Neural cell (in vitro differentiated cells): ENCODE data around the gene TEDC2. TPM values are rescaled to one million over a fixed set of nuclear protein-coding genes. Genes with fewer than 3 reads are reported as not detected.

Source experiments
- H2AFZ ChIP-seq: fragments of 200-600, 300-800 bp; sonication (generic), shearing (Covaris generic); 2 replicates; pipeline ENCODE4 v1.6.0; 2014; ENCODE audit warnings: low read depth, mild to moderate bottlenecking, antibody characterized with exemption, low read length, moderate library complexity
- H3F3A ChIP-seq: fragments of 200-600 bp; shearing (Covaris generic); 2 replicates; pipeline ENCODE4 v1.6.1; 2016; ENCODE audit warnings: mild to moderate bottlenecking, moderate library complexity, mixed read lengths, antibody characterized with exemption, low read length; ENCODE audit not compliant: insufficient read depth, poor library complexity, severe bottlenecking
- H3K27ac ChIP-seq: fragments of 200-600, 300-800 bp; sonication (generic), shearing (Covaris generic); 2 replicates; pipeline ENCODE4 v1.5.1; 2014; ENCODE audit warnings: mild to moderate bottlenecking, low read length, moderate library complexity
- H3K27me3 ChIP-seq: fragments of 300-800, 200-600 bp; sonication (generic), shearing (Covaris generic); 2 replicates; pipeline ENCODE4 v1.6.0; 2014; ENCODE audit warnings: mild to moderate bottlenecking, low read depth, low read length, moderate library complexity; ENCODE audit not compliant: insufficient read depth
- H3K36me3 ChIP-seq: fragments of 300-800, 200-600 bp; sonication (generic), shearing (Covaris generic); 2 replicates; pipeline ENCODE4 v1.5.1; 2014; ENCODE audit warnings: mild to moderate bottlenecking, antibody characterized with exemption, low read length, moderate library complexity; ENCODE audit not compliant: insufficient read depth
- H3K4me2 ChIP-seq: fragments of 300-800, 200-600 bp; sonication (generic), shearing (Covaris generic); 2 replicates; pipeline ENCODE4 v1.6.0; 2014; ENCODE audit warnings: mild to moderate bottlenecking, low read length
- H3K4me3 ChIP-seq: fragments of 300-800, 200-600 bp; sonication (generic), shearing (Covaris generic); 2 replicates; pipeline ENCODE4 v1.5.1; 2014; ENCODE audit warnings: mild to moderate bottlenecking, low read length, moderate library complexity
- H3K79me2 ChIP-seq: fragments of 200-600 bp; shearing (Covaris generic); replicated peaks from 2 replicates; pipeline ENCODE4 v1.6.0; 2014; ENCODE audit warnings: mild to moderate bottlenecking, low read length, moderate library complexity; ENCODE audit not compliant: insufficient read depth
- H3K9ac ChIP-seq: fragments of 300-800, 200-600 bp; sonication (generic), shearing (Covaris generic); 2 replicates; pipeline ENCODE4 v1.6.1; 2016; ENCODE audit warnings: mild to moderate bottlenecking, low read length, mixed read lengths
- H3K9me2 ChIP-seq: fragments of 200-600 bp; shearing (Covaris generic); 2 replicates; pipeline ENCODE4 v1.6.1; 2016; ENCODE audit warnings: mild to moderate bottlenecking, low read length, mixed read lengths; ENCODE audit not compliant: insufficient read depth
- H3K9me3 ChIP-seq: fragments of 200-600, 300-800 bp; sonication (generic), shearing (Covaris generic); 2 replicates; pipeline ENCODE4 v1.6.1; 2016; ENCODE audit warnings: mild to moderate bottlenecking, mixed run types, low read length, moderate library complexity, mixed read lengths
- H4K20me1 ChIP-seq: fragments of 200-600 bp; shearing (Covaris generic); 2 replicates; pipeline ENCODE4 v1.6.1; 2016; ENCODE audit warnings: mild to moderate bottlenecking, mixed run types; ENCODE audit not compliant: insufficient read depth
- CTCF ChIP-seq: fragments of 450-650 bp; IDR thresholded peaks from 2 replicates; pipeline ENCODE4 v1.5.1; 2014; ENCODE audit warnings: antibody characterized with exemption, mild to moderate bottlenecking, moderate library complexity; ENCODE audit not compliant: poor library complexity, severe bottlenecking
- EP300 ChIP-seq: fragments of 450-650 bp; conservative IDR thresholded peaks from 2 replicates; pipeline ENCODE4 v1.6.1; 2014; ENCODE audit warnings: antibody characterized with exemption, mild to moderate bottlenecking, moderate library complexity; ENCODE audit not compliant: poor library complexity, severe bottlenecking
- EZH2 ChIP-seq: fragments of 200-600, 300-800 bp; shearing (Covaris generic), sonication (generic); IDR thresholded peaks from 2 replicates; pipeline ENCODE4 v1.6.1; 2014; ENCODE audit warnings: antibody characterized with exemption, low read length, borderline replicate concordance, mild to moderate bottlenecking; ENCODE audit not compliant: insufficient read depth, poor library complexity, severe bottlenecking
- MXI1 ChIP-seq: fragments of 450-650 bp; conservative IDR thresholded peaks from 2 replicates; pipeline ENCODE4 v1.6.1; 2014; ENCODE audit warnings: antibody characterized with exemption, mild to moderate bottlenecking; ENCODE audit not compliant: poor library complexity, severe bottlenecking
- RAD21 ChIP-seq: fragments of 450-650 bp; conservative IDR thresholded peaks from 2 replicates; pipeline ENCODE4 v1.6.1; 2014; ENCODE audit warnings: antibody characterized with exemption, mild to moderate bottlenecking, moderate library complexity
- REST ChIP-seq: IDR thresholded peaks from 2 replicates; pipeline ENCODE4 v1.6.1; 2012; ENCODE audit warnings: borderline replicate concordance
- SMC3 ChIP-seq: fragments of 450-650 bp; conservative IDR thresholded peaks from 2 replicates; pipeline ENCODE4 v1.6.1; 2014; ENCODE audit warnings: antibody characterized with exemption, mild to moderate bottlenecking, moderate library complexity; ENCODE audit not compliant: poor library complexity
- TAF1 ChIP-seq: IDR thresholded peaks from 2 replicates; pipeline ENCODE4 v1.6.1; 2012; ENCODE audit warnings: low read depth
- polyA plus RNA-seq: library from polyadenylated mRNA; depleted of rRNA; stranded (reverse); fragments of >200 nt; gene quantifications from 2 replicates; pipeline ENCODE4 v1.2.3, GENCODE V29; 2014

The TEDC2 gene
- polyA plus RNA-seq, 1 donor from 2014 or later = 31.5 TPM

DNA sequence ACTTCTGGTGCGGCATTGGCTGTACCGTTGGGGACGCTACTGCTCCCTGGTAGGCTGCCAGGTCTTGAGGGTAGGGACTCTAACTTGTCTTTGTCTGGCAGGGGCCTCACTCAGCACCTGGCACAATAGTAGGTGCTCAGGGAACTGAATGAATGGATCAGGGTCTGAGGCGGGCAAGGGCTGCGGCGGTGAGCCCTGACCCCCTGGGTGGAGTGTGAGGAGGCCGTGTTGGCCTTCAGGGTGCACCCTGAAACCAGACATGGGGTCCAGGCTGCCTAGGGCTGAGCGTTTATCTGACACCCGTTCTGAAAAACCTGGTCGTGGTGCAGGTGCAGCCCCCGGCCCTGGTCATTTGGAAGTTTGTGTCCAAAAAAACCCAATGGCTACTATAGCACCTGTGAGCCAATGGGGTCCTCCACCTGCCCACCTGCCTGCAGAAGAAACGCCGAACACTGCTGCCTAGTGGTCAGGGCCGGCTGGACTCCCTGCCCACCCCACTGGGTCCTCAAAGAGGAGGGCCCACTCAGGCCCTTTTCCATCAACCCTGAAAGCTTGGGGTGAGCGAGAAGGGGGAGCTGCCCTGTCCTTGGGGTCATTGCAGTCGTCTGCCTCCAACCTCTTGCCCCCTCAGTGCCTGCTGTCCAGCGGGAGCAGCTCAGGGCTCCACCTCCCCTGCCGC, 49.0 kb downstream of the TEDC2 start:
- Histone ChIP-seq H3K79me2 (no peaks in the 10 kb centered on the region), H3K27ac (no peak overlapping the region), H4K20me1 (no peaks in the 10 kb centered on the region), H3K36me3 (no peaks in the 10 kb centered on the region), H2AFZ (no peak overlapping the region), H3K9ac (no peak overlapping the region), H3K9me3 (no peaks in the 10 kb centered on the region), H3K27me3 (no peaks in the 10 kb centered on the region), H3K4me2 (no peak overlapping the region), H3K9me2 (no peaks in the 10 kb centered on the region), H3K4me3 (no peak overlapping the region), H3F3A (no peaks in the 10 kb centered on the region)
- TF ChIP-seq REST (no peak), SMC3 (no peak), EZH2 (no peak), RAD21 (no peak), CTCF (no peak)

DNA sequence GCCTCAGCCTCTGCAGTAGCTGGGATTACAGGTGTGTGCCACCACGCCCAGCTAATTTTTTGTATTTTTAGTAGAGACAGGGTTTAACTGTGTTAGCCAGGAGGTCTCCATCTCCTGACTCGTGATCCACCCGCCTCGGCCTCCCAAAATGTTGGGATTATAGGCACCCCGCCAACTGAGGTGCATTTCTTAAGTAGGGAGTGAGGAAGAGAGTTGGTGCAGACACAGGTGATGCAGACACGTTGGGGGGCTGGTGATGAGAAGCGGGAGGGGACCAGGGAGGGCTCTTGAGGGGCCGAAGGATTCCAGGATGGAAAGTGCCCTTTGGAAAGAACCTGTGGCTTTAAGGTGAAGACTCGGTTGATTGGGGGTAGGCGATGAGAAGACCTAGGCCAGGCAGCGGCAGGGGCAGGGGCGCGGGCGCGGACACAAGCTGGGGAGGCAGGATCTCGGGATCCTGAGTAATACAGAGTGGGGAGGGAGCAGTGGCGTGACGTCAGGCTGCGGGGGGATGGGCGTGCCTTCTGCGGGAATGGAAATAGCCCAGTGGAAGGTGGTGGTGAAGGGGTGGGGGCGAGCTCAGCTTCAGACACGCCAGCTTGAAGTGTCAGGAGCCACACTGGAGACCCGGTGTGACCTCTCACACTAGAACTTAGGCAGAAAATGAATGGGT, 51.4 kb downstream of the TEDC2 start:
- peaks cover 11% of the 10 kb centered on the region for H4K20me1 ChIP-seq
- no peak overlapping the region for H3K4me2 ChIP-seq
- no peak overlapping the region for H3K27ac ChIP-seq
- no peaks in the 10 kb centered on the region for H3K27me3 ChIP-seq
- TF ChIP-seq TAF1 (no peak), RAD21 (no peak), EZH2 (no peak), MXI1 (no peak), EP300 (no peak)
- no peak overlapping the region for H2AFZ ChIP-seq
- H3K36me3 ChIP-seq = no peaks in the 10 kb centered on the region
- no peaks in the 10 kb centered on the region for H3F3A ChIP-seq
- H3K79me2 ChIP-seq = peaks cover 20% of the 10 kb centered on the region
- H3K9ac ChIP-seq = no peak overlapping the region
- no peaks in the 10 kb centered on the region for H3K9me3 ChIP-seq
- H3K9me2 ChIP-seq = no peaks in the 10 kb centered on the region
- no peak overlapping the region for H3K4me3 ChIP-seq
